ENCODE results near the gene MED16.

- TF ChIP-seq, protein P1, sequence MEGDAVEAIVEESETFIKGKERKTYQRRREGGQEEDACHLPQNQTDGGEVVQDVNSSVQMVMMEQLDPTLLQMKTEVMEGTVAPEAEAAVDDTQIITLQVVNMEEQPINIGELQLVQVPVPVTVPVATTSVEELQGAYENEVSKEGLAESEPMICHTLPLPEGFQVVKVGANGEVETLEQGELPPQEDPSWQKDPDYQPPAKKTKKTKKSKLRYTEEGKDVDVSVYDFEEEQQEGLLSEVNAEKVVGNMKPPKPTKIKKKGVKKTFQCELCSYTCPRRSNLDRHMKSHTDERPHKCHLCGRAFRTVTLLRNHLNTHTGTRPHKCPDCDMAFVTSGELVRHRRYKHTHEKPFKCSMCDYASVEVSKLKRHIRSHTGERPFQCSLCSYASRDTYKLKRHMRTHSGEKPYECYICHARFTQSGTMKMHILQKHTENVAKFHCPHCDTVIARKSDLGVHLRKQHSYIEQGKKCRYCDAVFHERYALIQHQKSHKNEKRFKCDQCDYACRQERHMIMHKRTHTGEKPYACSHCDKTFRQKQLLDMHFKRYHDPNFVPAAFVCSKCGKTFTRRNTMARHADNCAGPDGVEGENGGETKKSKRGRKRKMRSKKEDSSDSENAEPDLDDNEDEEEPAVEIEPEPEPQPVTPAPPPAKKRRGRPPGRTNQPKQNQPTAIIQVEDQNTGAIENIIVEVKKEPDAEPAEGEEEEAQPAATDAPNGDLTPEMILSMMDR (IDR thresholded peaks at IDR 0.05; ENCODE audit: borderline replicate concordance, extremely low read depth, low read length, poor library complexity, severe bottlenecking): no peak
- no peak for TF ChIP-seq EZH2 (IDR thresholded peaks at IDR 0.05; ENCODE audit: borderline replicate concordance, low read depth, low read length, severe bottlenecking)
These were observed 39.9 kb downstream of the MED16 start for GRCh38 chr19:853014-853585.
